PFSK-1 (cell line): ENCODE measurements around the gene KCNJ13. TPM values are rescaled to one million over a fixed set of nuclear protein-coding genes. Genes with fewer than 3 reads are reported as not detected.

ENCODE experiments used
- FOXP2 ChIP-seq: optimal IDR thresholded peaks from 2 replicates; pipeline ENCODE3; 2011; ENCODE audit warnings: borderline replicate concordance, control low read depth, inconsistent platforms; ENCODE audit not compliant: insufficient read depth; ENCODE audit errors: extremely low read length, extremely low read depth
- POLR2AphosphoS5 ChIP-seq: IDR thresholded peaks from 2 replicates; pipeline ENCODE4 v1.6.1; 2012; ENCODE audit warnings: low read depth, mild to moderate bottlenecking, control low read depth, low read length, moderate library complexity
- REST ChIP-seq, 2 experiments: IDR thresholded peaks; 2 replicates each; pipeline versions ENCODE4 v1.6.1 to v1.8.0; 2011 to 2012; ENCODE audit warnings: low read depth in 2 of 2, low read length in 2 of 2, control low read depth in 1 of 2, inconsistent platforms in 1 of 2, mild to moderate bottlenecking in 1 of 2, moderate library complexity in 1 of 2; ENCODE audit not compliant: insufficient read depth in 1 of 2
- SIN3A ChIP-seq: IDR thresholded peaks from 2 replicates; pipeline ENCODE4 v1.6.1; 2012; ENCODE audit warnings: mild to moderate bottlenecking, low read length, moderate library complexity, borderline replicate concordance; ENCODE audit not compliant: insufficient read depth
- TAF1 ChIP-seq: IDR thresholded peaks from 2 replicates; pipeline ENCODE4 v1.6.1; 2012; ENCODE audit warnings: low read length, control low read depth, borderline replicate concordance; ENCODE audit not compliant: insufficient read depth
- polyA plus RNA-seq: library from polyadenylated mRNA; unstranded; fragments of >200 nt; gene quantifications from one replicate; pipeline ENCODE4 v1.2.1, GENCODE V29; 2012; ENCODE audit warnings: low read depth, missing spikeins; ENCODE audit not compliant: insufficient read length

KCNJ13 gene
- not detected for polyA plus RNA-seq

- TF ChIP-seq FOXP2: no peak
- TF ChIP-seq TAF1: no peak
- no peak for TF ChIP-seq SIN3A
- TF ChIP-seq POLR2AphosphoS5: no peak
- no peak for TF ChIP-seq REST (IDR thresholded peaks at IDR 0.05; ENCODE audit: insufficient read depth in 1 of 2, low read depth in 2 of 2, low read length in 2 of 2)
These were observed at the start of gene KCNJ13 for GRCh38 chr2:232776435-232776834. Gene KCNJ13 (minus strand): TSS chr2:232776565. CDS start chr2:232771362, 5,203 bp downstream.

- TF ChIP-seq POLR2AphosphoS5 (no peak), FOXP2 (no peak), SIN3A (no peak), TAF1 (no peak), REST (IDR thresholded peaks at IDR 0.05; ENCODE audit: insufficient read depth in 1 of 2, low read depth in 2 of 2, low read length in 2 of 2) (no peak)
These were observed 41.4 kb upstream of the KCNJ13 start for GRCh38 chr2:232817756-232818155.

- TF ChIP-seq FOXP2 (no peak), TAF1 (no peak), SIN3A (no peak), REST (IDR thresholded peaks at IDR 0.05; ENCODE audit: insufficient read depth in 1 of 2, low read depth in 2 of 2, low read length in 2 of 2) (no peak), POLR2AphosphoS5 (no peak)
These were observed 40.3 kb upstream of the KCNJ13 start for GRCh38 chr2:232816657-232817056.

GRCh38 chr2:232815569-232815968 lies 39.2 kb upstream of the KCNJ13 start:
- TF ChIP-seq FOXP2 (no peak), POLR2AphosphoS5 (no peak), SIN3A (no peak), TAF1 (no peak), REST (IDR thresholded peaks at IDR 0.05; ENCODE audit: insufficient read depth in 1 of 2, low read depth in 2 of 2, low read length in 2 of 2) (no peak)

- no peak for TF ChIP-seq REST (IDR thresholded peaks at IDR 0.05; ENCODE audit: insufficient read depth in 1 of 2, low read depth in 2 of 2, low read length in 2 of 2)
- no peak for TF ChIP-seq SIN3A
- no peak for TF ChIP-seq TAF1
- TF ChIP-seq POLR2AphosphoS5: no peak
- no peak for TF ChIP-seq FOXP2
These were observed 34.1 kb upstream of the KCNJ13 start for GRCh38 chr2:232810444-232810843.
